Fibroblast of the conjunctiva (primary cell): ENCODE results near the gene CP.

Experiments
- DNase-seq: peaks from one replicate; pipeline ENCODE4 v3.0.0-alpha.2; 2010; ENCODE audit warnings: low read depth

The CP gene

GRCh38 chr3:149186219-149186618, 35.4 kb downstream of the CP start:
- no peak for DNase-seq

GRCh38 chr3:149181182-149181581, 40.4 kb downstream of the CP start:
- DNase-seq = no peak

- DNase-seq = peak; percentile 99
These were observed 41.5 kb downstream of the CP start for GRCh38 chr3:149180057-149180573.

GRCh38 chr3:149179220-149179619, 42.4 kb downstream of the CP start:
- DNase-seq = no peak

GRCh38 chr3:149177122-149177521, 44.5 kb downstream of the CP start:
- no peak for DNase-seq

- no peak for DNase-seq
These were observed 46.7 kb downstream of the CP start for GRCh38 chr3:149174901-149175300.

- DNase-seq = no peak
These were observed 51.0 kb downstream of the CP start for GRCh38 chr3:149170672-149171071.

- no peak for DNase-seq
These were observed 53.7 kb downstream of the CP start for GRCh38 chr3:149167898-149168297.

- DNase-seq = no peak
These were observed 58.6 kb downstream of the CP start for GRCh38 chr3:149163066-149163465.

GRCh38 chr3:149162007-149162406, 59.6 kb downstream of the CP start:
- DNase-seq = no peak

GRCh38 chr3:149160754-149161300, 60.8 kb downstream of the CP start:
- no peak for DNase-seq

- DNase-seq = no peak
These were observed 68.2 kb downstream of the CP start for GRCh38 chr3:149153402-149153801.

- DNase-seq = no peak
These were observed 69.2 kb downstream of the CP start for GRCh38 chr3:149152420-149152819.

GRCh38 chr3:149151843-149152242, 69.8 kb downstream of the CP start:
- no peak for DNase-seq

- no peak for DNase-seq
These were observed 71.2 kb downstream of the CP start for GRCh38 chr3:149150436-149150835.

- DNase-seq = no peak
These were observed 75.7 kb downstream of the CP start for GRCh38 chr3:149145974-149146373.

GRCh38 chr3:149145356-149145755, 76.3 kb downstream of the CP start:
- DNase-seq = no peak

GRCh38 chr3:149142682-149143081, 78.9 kb downstream of the CP start:
- no peak for DNase-seq

GRCh38 chr3:149134575-149134974, 87.1 kb downstream of the CP start:
- no peak for DNase-seq

- DNase-seq = no peak
These were observed 90.0 kb downstream of the CP start for GRCh38 chr3:149131589-149131988.

- peak; percentile 76 for DNase-seq
These were observed 92.1 kb downstream of the CP start, which contains the start of gene HPS3 for GRCh38 chr3:149129326-149130205. Gene HPS3, plus strand, starts transcription at chr3:149129638. Its CDS starts 86 bp downstream, at chr3:149129724.

GRCh38 chr3:149128821-149129220, 92.8 kb downstream of the CP start:
- DNase-seq = no peak
